Upper lobe of left lung (tissue), 4 donors: ENCODE data around the gene DOCK7.

Source experiments
- CTCF ChIP-seq, 6 experiments: fragments of 450-650 bp in 4 of 6; fragments of 200-600 bp in 2 of 6; sonication (generic) in 2 of 6; IDR thresholded peaks; one replicate each; pipeline ENCODE4 v1.5.1; 2016 to 2019; ENCODE audit warnings: antibody characterized with exemption in 6 of 6
- POLR2A ChIP-seq, 4 donors: fragments of 450-650 bp; IDR thresholded peaks; one replicate each; pipeline ENCODE4 v1.5.1; 2016 to 2017; ENCODE audit warnings: antibody characterized with exemption in 4 of 4, mild to moderate bottlenecking in 2 of 4

GRCh38 chr1:62508187-62508758, 179.9 kb downstream of the DOCK7 start:
- TF ChIP-seq POLR2A (IDR thresholded peaks at IDR 0.05) (no peak), CTCF (IDR thresholded peaks at IDR 0.05) (peak in 4 of 6 experiments; percentile 18 to 44 (median 33))
